Left ventricle myocardium superior (tissue), 1 donor: ENCODE data around the gene PIH1D2. TPM values are rescaled to one million over a fixed set of nuclear protein-coding genes. Genes with fewer than 3 reads are reported as not detected.
"Not testable (repeated sequence)": the region's sequence is repeated elsewhere in the genome, so short reads cannot be mapped to it uniquely, and the experiment has no call there.

ENCODE experiments used
- ATAC-seq: fragments of 200-7000 bp; cut with Tn5 transposase; one replicate; pipeline ENCODE4 v1.9.1; 2020; ENCODE audit warnings: mild to moderate bottlenecking, moderate library complexity
- DNase-seq: peaks from one replicate; pipeline ENCODE4 v3.0.0-alpha.2; 2020
- intact Hi-C: fragments of 100-400 bp; cut with micrococcal nuclease; formaldehyde crosslinking; loops from one replicate; pipeline ENCODE4 v1.11.0; 2022
- long read RNA-seq: library from polyadenylated mRNA; unstranded; transcript quantifications from one replicate; pipeline ENCODE4 v2.0.0, GENCODE V29; 2021
- total RNA-seq: library from RNA; stranded (reverse); fragmentation: NEBNext Ultra II Directional; extraction: Animal tissue kit (Norgen Biotek cat#: 25700); gene quantifications from one replicate; pipeline ENCODE4 v1.2.1, GENCODE V29; 2021
- donor health status: DM: no; HTN: yes; CAD: no; lungs with severe emphysema.

The PIH1D2 gene
- total RNA-seq: 1.6 TPM
- long read RNA-seq, partial matches to known transcripts: 0 of 2 reads
- long read RNA-seq, other reads (novel, unspliced or antisense): 0 of 2 reads

- ATAC-seq: peak; percentile 91
- intact Hi-C loops: no loop called here
- peak; percentile 74 for DNase-seq
These were observed at the start of gene PIH1D2, which contains the start of gene NKAPD1 for GRCh38 chr11:112073941-112074811. TSS of gene PIH1D2 (minus strand) at chr11:112074017. CDS start at chr11:112073174, 843 bp downstream. TSS of gene NKAPD1 (plus strand) at chr11:112074299. CDS start at chr11:112075575, 1,276 bp downstream.

GRCh38 chr11:112123129-112123528 is 49.3 kb upstream of the PIH1D2 start:
- ATAC-seq (no peak), DNase-seq (no peak)
- intact Hi-C loops: no loop called here

GRCh38 chr11:112121981-112122615 is 48.3 kb upstream of the PIH1D2 start:
- ATAC-seq (no peak), DNase-seq (no peak)
- intact Hi-C loops: no loop called here

- intact Hi-C loops: loop anchor here (10.0 kb wide), 1 partner anchor 157 kb away; no protein-coding TSS in a partner anchor
- DNase-seq (no peak), ATAC-seq (no peak)
These were observed 44.4 kb upstream of the PIH1D2 start for GRCh38 chr11:112118176-112118575.

- DNase-seq (no peak), ATAC-seq (no peak)
- intact Hi-C loops: loop anchor here (10.0 kb wide), 1 partner anchor 159 kb away; no protein-coding TSS in a partner anchor
These were observed 41.6 kb upstream of the PIH1D2 start for GRCh38 chr11:112115386-112115785.

- no peak for ATAC-seq
- intact Hi-C loops: loop anchor here (10.0 kb wide), 1 partner anchor 160 kb away; no protein-coding TSS in a partner anchor
- DNase-seq: no peak
These were observed 40.6 kb upstream of the PIH1D2 start for GRCh38 chr11:112114460-112114859.

- ATAC-seq: peak; percentile 77
- intact Hi-C loops: loop anchor here (10.0 kb wide), 1 partner anchor 161 kb away; no protein-coding TSS in a partner anchor
- DNase-seq: no peak
These were observed 40.0 kb upstream of the PIH1D2 start for GRCh38 chr11:112113539-112114457.

GRCh38 chr11:112106070-112106469 is 32.3 kb upstream of the PIH1D2 start:
- ATAC-seq: no peak
- intact Hi-C loops: no loop called here
- no peak for DNase-seq

- intact Hi-C loops: no loop called here
- DNase-seq: no peak
- ATAC-seq: no peak
These were observed 29.6 kb upstream of the PIH1D2 start for GRCh38 chr11:112103446-112103845.

GRCh38 chr11:112100462-112100861 is 26.6 kb upstream of the PIH1D2 start:
- intact Hi-C loops: no loop called here
- ATAC-seq: peak; percentile 53

GRCh38 chr11:112097734-112098528 is 24.1 kb upstream of the PIH1D2 start:
- no peak for ATAC-seq
- no peak for DNase-seq

More at GRCh38 chr11:112100462-112100861, 26.6 kb upstream of the PIH1D2 start:
- DNase-seq: no peak

GRCh38 chr11:112096194-112096593 is 22.4 kb upstream of the PIH1D2 start:
- DNase-seq (no peak), ATAC-seq (no peak)
- intact Hi-C loops: no loop called here

More at GRCh38 chr11:112097734-112098528, 24.1 kb upstream of the PIH1D2 start:
- intact Hi-C loops: no loop called here

GRCh38 chr11:112095302-112095701 is 21.5 kb upstream of the PIH1D2 start:
- ATAC-seq, DNase-seq, intact Hi-C loops: not testable (repeated sequence)

- intact Hi-C loops: no loop called here
- ATAC-seq (peak; percentile 4), DNase-seq (no peak)
These were observed 13.4 kb upstream of the PIH1D2 start for GRCh38 chr11:112087212-112087611.

GRCh38 chr11:112086422-112087191 is 12.8 kb upstream of the PIH1D2 start, which contains the start of the genes SDHD and TIMM8B:
TSS of gene SDHD (plus strand) at chr11:112086873. CDS start at chr11:112086908, 35 bp downstream.
TSS of gene TIMM8B (minus strand) at chr11:112086756. CDS start at chr11:112086723, 33 bp downstream.
- ATAC-seq (peak; percentile 91), DNase-seq (peak; percentile 94)
- intact Hi-C loops: no loop called here

GRCh38 chr11:112085822-112086421 is 12.1 kb upstream of the PIH1D2 start:
- DNase-seq: no peak

GRCh38 chr11:112082729-112083128 is 8.9 kb upstream of the PIH1D2 start:
- DNase-seq: no peak
- peak; percentile 41 for ATAC-seq
- intact Hi-C loops: no loop called here

More at GRCh38 chr11:112085822-112086421, 12.1 kb upstream of the PIH1D2 start:
- intact Hi-C loops: no loop called here
- peak; percentile 42 for ATAC-seq
